Suppressor macrophage treated with lipopolysaccharide for 4 hours (primary cell): ENCODE data around the gene DOCK2.
A peak's percentile ranks its signal among the peaks of the same experiment; 100 is the strongest.
"Not testable (repeated sequence)": the region's sequence is repeated elsewhere in the genome, so short reads cannot be mapped to it uniquely, and the experiment has no call there.

Experiments used
- DNase-seq: peaks from one replicate; pipeline ENCODE4 v3.0.0-alpha.2; 2020

Gene DOCK2

DNA sequence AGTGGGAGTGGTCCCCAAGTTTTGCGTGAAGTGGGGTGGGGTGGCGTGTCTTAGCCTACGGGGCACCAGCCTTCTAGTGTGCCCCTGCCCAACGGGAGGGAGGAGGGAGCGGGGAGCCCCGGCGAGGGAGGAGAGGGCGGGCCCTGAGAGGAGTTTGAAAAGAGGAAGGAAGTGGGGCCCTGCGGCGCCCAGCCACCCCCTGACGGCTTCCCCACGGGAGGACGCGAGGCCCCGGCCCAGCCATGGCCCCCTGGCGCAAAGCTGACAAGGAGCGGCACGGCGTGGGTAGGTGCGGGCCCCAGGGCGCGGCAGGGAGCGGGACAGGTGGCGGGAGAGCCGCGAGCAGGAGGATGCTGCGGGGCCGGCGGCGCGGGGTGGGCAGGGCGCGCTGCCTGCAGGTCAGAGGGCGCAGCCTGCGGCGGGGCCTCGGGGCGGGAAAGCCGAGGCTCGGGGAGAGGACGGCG lies at the start of gene DOCK2:
TSS of gene DOCK2 (plus strand) at position 191 of the 464 bp plus-strand sequence. CDS start at position 243, 52 bp downstream.
- peak; percentile 70 for DNase-seq

DNA sequence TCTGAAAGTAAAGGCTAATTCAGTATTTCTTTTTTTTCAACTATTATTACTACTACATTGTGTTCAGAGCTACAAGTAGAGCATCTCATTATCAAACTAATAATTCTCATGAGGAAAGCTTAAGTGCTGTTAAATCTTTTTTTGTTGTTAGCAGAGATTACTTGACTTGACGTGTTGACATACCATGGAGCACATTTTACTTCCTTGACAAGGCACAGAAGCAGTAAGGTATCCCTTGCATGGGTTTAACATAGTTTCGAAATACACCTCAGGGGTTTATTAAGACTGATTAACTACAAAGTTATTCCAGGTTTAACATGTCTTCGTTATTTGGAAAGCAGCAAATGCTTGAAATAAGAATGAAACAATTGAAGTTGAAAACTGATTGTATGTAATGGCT lies 46.5 kb upstream of the DOCK2 start:
- DNase-seq = no peak

DNA sequence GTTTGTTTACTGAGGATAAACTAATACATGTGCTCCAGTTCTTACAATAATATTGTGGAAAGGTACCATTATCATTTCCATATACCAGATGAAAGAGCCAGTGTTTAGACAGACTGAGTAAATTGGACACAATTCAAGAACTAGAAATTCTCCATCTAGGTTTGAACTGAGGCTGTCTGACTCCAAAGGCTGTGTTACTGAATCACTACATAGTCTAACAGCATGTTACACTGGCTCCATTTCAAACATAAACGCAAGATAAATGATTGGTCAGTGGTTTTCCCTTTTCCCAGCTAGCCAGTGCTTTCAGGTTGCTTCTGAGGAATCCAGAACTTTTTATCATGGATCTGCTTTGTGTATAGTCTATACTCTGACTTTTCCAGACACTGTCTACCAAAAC lies 45.4 kb upstream of the DOCK2 start:
- no peak for DNase-seq

DNA sequence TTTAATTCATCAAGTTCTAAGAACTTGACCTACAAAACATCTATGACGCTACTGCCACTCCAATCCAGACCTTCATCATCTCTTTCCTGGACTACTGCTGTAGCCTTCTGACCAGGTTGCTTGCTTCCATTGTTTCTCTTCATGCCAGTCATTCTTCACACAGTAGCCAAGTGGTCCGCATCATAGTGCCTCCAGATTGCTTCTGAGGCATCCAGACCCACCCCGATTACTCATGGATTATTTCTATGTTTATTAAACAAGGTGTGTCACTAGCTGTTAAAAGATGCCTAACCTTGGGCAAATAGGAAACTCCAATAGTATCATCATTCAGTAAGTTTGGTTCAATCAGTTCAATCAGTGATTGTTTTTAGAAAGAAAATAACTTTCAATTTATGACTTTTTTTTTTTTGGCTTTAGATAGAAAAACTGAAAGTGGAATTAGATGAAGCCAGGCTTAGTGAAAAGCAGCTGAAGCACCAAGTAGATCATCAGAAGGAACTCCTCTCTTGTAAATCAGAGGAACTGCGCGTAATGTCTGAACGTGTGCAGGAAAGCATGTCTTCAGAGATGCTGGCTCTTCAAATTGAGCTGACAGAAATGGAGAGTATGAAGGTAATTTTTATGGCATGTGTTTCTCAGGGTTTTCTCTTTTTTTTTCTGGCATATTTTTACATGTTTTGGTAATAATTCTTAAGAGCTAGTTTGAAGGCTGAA lies 44.0 kb upstream of the DOCK2 start:
- no peak for DNase-seq

DNA sequence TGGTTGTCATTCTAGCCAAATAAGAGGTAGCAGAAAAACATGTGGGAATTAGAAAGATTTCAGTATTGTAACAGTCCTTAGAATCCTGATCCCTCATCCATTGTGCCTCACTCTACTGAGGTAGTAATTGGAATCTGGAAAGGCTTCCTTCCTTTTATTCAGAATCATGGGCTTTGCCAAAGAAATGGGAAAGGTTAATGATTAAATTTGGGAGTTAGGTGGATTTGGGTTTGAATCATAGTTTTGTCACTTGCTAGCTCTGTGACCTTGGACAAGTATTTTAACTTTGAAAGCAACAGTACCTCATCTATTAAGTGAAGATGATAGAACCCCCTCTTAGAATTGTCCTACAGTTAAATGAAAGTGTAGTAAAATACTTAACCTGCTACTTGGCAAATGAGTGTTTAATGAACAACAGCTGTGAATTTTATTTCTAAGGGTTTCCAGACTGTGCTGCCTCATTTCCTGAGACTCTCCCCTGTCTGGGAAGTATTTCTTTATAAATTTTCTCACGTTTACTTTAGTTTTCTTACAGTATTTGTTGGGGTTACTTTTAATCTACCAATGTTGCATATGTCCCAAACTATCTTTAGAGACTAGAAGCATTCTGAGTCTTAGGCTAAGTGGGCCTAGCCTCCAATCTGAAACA lies 41.8 kb upstream of the DOCK2 start:
- no peak for DNase-seq

DNA sequence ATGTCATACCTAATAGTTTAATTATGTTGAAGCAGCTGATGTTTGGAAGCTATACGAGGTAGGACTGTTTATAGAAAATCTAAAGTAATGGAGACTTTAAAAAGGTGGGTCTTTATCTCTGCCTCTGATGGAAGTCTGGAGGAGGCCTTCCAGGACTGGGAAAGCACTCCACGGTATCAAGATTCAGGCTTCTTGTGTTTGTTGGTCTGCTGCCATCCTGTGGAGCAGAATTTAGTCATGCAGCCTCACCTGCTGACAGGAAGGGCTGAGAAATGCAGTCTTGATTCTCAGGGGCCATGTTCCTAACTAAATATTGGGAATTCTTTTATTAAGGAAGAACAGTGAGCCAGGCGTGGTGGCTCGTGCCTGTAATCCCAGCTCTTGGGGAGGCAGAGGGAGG lies 37.6 kb upstream of the DOCK2 start:
- no peak for DNase-seq

DNA sequence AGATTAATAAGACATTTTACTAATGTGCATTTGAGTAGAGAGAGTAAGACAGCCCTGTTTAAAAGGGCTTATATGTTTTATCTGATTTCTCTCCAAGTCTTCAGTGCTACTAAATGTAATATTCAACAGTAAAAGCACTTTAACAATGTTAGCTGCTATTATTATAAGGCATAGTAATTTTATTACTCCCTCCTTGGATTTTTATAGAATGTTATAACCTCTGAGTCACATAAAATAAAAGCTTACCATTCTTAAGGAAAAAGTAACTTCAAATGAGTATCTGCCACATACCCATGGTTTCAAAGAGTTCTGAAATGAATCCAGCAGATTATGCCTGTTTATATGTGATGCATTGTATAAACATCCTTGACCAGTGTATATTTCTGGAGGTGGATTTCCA lies 34.5 kb upstream of the DOCK2 start:
- no peak for DNase-seq

DNA sequence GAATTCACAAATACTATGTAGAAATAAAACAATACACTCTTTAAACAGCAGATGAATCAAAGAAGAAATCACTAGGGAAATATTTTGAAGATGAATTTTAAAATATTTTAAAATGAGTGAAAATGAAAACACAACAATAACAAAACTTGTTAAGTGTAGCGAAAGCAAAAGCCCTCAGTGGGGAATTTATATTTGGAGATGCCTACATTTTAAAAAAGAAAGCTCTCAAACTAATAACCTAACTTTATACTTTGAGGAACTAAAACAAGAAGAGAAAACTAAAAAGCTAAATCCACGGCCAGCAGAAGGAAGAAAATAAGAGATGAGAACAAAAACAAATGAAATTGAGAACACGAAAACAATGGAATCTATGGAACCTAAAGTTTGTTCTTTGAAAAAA lies 30.8 kb upstream of the DOCK2 start:
- DNase-seq = peak; percentile 17

DNA sequence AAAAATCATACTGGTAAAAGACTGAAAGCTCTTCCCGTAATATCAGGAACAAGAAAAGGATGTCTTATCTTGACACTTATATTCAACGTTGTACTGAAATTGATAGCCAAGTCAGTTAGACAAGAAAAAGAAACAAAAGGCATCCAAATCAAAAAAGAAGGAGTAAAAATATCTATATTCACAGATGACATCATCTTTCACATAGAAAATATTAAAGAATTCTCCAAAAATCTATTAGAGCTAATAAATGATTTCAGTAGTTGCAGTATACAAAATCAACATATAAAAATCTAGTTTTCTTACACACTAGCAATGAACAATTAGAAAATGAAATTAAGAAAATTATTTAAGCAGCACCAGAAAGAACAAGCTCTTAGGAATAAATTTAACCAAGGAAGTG lies 29.2 kb upstream of the DOCK2 start:
- DNase-seq = no peak

DNA sequence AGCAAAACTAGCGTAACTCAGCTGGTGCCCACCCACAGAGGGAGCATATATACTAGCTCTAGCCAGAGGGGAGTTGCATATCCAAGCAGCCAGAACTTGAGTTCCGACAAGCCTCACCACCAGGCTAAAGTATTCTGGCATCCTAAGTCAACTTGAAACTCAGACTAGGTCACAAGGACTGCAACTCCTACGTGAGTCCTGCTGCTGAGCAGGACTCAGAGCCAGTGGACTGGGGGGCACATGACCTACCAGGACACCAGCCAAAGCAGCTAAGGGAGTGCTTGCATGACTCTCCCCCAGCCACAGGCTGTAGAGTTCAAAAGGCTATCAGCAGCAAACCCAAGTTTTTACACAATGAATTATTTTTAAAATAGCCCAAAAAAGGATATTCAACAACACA lies 27.4 kb upstream of the DOCK2 start:
- no peak for DNase-seq

DNA sequence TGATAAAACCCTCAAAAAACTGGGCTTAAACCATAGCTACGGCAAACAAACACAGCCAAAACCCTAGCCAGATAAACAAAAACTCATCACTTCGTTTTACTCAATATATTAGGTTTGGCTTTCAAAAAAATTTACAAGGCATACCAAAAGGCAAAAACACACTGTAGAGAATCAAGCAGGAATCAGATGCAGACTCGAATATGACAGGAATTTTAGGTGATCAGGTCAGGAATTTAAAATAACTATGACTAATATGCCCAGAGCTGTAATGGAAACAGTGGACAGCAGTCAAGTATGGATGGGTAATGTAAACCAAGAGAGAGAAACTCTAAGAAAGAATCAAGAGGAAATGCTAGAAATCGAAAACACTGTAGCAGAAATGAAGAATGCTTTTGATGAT lies 26.5 kb upstream of the DOCK2 start:
- no peak for DNase-seq

DNA sequence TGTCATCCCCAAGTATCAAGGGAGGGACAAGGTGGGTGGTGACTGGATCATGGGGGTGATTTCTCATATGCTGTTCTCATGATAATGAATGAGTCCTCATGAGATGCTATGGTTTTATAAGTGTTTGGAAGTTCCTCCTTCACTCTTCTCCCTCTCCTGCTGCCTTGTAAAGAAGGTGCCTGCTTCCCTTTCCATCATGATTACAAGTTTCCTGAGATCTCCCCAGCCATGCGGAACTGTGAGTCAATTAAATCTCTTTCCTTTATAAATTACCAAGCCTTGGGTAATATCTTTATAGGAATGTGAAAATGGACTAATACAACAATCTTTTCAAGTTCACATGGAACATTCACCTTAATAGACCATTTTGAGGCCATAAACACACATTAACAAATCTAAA lies 21.5 kb upstream of the DOCK2 start:
- no peak for DNase-seq

DNA sequence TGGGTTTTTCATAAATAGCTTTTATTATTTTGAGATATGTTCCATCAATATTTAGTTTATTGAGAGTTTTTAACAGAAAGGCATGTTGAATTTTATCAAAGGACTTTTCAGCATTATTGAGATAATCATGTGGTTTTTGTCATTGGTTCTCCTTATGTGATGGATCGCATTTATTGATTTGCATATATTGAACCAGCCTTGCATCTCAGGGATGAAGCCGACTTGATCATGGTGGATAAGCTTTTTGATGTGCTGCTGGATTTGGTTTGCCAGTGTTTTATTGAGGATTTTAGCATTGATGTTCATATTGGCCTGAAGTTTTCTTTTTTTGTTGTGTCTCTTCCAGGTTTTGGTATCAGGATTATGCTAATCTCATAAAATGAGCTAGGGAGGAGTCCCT lies 12.8 kb upstream of the DOCK2 start:
- DNase-seq = not testable (repeated sequence)

DNA sequence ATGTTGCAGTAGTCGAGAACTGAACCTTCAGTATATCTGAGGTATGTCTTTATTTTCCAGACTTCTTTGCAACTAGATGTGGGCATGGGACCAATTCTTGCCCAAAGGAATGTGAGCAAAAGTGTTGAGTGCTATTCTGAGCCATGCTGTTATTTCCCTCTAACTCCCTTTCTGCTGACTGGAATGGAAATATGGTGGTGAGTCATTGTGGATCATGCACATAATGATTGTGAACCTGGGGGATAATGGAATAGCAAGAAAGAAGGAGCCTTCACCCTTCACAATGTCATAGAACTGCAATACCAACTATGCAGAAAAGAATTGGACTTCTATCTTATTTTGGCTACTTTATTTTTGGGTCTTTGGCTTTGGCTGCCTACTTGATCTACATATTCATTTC lies 10.3 kb upstream of the DOCK2 start:
- no peak for DNase-seq

DNA sequence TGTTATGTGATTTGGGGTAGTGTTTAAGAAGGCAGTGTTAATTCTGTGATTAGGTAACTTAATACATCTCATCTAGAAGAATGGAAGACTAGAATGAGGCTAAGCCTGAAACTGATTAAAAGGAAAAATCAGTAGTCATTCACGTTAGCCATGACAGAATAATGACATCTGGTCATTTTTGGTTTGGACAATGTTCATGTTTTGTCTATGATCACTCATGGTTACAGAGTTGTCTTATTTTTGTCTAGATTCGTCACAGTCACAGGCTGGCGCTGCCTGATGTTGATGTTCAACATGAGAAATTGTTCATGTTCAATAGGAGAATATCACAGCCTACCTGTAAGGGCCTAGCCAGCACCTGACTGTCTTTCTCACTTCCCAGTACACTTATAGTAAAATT lies 9.5 kb upstream of the DOCK2 start:
- no peak for DNase-seq

DNA sequence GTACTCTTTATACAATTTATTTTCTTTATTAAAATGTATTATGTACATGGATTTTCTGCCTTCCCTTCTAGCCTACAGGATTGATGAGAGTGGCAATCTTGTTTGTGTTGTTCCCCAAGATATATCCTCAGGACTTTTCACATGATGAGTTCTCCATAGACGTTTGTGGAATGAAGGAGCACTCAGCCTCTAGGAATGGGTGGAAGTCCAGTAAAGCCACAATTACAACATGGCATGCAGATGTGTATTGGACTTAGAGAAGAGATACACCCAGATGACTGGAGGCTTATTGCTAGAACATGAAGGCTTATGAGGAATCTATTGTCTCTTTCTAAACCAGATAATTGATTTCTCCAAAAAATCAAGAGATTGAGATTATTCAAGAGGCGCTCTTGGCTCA lies 8.2 kb upstream of the DOCK2 start:
- no peak for DNase-seq

DNA sequence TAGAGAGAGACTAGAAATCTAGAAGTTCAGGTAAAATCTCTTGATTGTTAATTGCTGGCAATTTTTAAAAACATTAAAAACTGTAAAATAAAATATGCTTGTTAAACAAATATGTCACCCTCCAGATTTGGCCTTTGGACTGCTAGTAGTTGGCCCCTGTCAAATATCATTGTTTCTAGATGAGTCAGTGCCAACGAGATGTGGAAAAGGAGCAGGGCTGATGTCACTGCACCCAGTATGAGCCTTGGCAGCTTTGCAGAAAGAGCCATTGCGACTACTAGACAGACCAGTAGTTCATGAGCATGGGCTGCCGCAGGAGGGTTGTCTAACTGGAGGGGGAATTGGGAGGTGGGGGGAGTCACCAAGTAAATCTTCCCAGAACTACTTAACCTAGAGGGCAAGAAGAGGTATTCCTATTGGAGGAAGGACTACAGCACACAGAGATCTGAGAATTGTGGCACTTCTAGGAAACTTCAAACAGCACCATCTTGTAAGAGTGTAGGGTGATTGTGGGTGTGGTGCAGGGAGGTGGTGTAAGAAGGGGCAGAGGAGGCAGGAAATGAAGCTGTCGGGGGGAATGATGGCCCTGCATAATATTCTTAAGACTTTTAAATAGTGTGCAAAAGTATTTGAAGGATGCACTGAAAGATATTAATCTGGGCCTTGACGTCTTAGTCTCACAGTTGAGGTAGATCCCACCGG lies 7.1 kb upstream of the DOCK2 start:
- peak; percentile 36 for DNase-seq

DNA sequence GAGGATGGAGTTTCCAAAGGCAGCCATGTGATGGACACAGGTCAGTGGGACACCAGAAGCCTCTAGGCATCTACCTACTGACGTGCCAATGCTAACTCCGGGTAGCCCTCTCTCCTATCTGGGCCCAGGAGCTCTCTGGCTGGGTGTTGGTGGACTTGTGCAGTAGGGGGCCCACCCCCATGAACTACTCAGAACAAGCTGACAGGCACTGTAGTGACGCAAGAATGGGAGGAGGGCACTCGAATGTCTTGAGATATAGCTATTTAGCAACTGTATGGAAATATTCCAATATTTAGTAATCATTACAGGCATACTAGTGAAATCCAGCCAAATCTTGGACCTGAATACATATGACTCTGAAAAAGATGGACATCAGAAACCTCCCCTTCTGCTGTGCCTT lies 5.7 kb upstream of the DOCK2 start:
- DNase-seq = no peak

DNA sequence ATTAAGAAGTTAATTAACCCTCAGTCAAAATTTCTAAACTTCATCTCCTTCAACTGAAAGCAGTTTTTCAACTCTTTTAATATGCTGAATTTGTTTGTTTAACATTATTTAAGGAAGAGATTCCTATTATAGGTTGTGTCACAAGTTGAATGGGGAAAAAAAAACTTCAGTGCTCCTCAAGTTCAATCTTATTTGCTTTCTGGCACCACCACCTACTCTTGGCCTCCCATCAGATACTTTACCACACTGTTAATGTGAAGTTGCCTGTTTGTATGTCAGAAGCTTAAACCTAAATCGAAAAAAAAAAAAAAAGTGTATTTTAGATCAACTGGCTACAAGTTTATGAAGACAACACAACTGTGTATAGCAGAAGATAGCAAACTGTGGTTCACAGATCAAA lies 4.1 kb upstream of the DOCK2 start:
- DNase-seq = no peak

DNA sequence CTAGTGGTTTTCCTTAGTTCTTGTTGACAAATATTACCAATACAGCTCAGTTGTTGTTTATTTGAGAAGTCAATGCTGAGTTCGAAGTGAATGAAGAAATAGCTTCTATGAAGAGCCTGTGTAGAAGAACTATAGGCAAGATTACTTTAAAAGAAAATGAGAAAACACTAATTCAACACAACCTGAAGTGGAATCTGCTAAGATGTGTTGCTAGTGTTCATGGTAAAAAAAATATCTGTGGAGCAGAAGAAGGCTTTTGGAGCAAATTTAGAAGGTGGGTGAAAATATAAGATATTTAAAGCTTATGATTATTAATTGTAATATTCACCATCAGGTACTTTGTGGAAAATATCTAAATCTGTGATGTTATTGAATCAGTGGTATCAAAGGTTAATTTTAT lies 2.5 kb upstream of the DOCK2 start:
- no peak for DNase-seq

DNA sequence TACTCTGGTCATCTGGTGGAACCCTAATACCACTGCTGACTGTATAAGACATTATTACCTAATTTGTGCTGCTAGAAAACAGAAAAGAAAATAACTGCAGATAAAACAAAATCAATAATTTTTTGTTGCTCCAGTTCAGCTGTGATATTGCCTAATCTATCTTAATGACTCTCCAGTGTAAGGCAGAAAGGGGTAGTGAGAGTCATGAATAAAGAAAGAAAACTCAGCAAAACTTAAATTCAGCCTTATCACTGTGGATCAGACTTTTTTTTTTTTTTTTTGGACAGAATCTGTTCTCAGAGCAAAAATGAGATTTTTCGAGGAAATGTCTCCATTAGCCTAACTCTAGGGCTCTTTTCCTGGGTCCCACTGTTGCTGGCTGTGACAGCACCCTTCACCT lies 1.1 kb upstream of the DOCK2 start:
- peak; percentile 65 for DNase-seq

DNA sequence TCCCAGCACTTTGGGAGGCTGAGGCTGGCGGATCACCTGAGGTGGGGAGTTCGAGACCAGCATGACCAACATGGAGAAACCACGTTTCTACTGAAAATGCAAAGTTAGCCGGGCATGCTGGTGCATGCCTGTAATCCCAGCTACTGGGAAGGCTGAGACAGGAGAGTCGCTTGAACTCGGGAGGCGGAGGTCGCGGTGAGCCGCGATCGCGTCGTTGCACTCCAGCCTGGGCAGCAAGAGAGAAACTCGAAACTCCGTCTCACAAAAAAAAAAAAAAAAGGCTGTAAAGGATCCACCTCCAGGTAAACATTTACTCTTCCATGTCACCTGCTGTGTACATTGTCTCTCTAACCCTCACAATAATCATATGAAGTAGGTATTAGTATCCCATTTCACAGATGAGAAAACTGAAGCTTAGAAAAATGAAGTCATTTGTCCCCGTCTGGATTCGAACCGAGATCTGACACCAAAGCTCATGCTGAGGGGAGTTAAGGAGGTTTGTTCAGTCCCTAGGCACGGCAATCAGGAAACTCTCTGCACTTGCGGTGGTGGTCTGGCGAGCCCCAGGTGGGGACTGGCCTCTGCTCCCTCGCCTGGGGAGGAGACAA lies 494 bp upstream of the DOCK2 start:
- no peak for DNase-seq

DNA sequence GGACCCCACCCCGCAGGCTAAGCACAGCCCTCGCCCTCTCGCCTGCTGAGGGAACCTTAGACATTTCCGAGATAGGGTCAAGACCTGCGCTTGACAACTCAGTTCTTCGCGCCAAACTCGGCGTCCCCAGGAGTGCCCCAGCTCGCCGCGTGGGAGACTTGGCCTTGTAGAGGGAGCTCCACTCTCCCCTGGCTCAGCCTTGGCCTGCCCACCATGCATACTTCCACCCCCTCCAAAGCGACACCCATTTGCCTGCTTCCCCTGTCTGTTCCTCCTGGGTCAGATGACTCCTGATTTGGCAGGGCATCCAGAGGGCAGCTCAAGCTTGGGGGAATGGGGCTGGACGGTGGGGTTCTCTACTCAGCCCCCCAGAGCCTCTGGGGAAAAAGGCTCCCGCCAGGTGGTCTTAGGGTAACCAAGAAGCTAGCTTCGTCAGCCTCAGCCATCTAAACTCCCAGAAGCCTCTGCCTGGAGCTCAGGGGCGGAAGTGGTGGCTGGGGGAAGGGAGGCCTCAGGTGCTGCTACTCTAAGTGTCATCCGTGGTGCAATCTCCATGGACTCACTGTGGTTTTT lies 560 bp downstream of the DOCK2 start:
- no peak for DNase-seq
